Kidney (tissue), 14 donors: ENCODE measurements around the gene PRUNE2. TPM values are rescaled to one million over a fixed set of nuclear protein-coding genes. Genes with fewer than 3 reads are reported as not detected.

ENCODE experiments used
- DNase-seq, 5 donors: peaks; one replicate each; pipeline ENCODE4 v3.0.0-alpha.2; 2013 to 2020
- FAIRE-seq: peaks from 2 replicates; lab custom pipeline; 2012; peaks lifted over from hg19 to GRCh38; lab: Jason Lieb, UNC
- H3K27ac ChIP-seq, 2 donors: one replicate each; pipeline ENCODE4 v1.7.0; 2013; ENCODE audit warnings: low read depth in 2 of 2, low read length in 2 of 2, inconsistent platforms in 1 of 2
- H3K27me3 ChIP-seq: one replicate; pipeline ENCODE4 v1.7.1; 2013; ENCODE audit warnings: low read length, inconsistent platforms; ENCODE audit not compliant: control insufficient read depth, insufficient read depth
- H3K36me3 ChIP-seq, 3 donors: one replicate each; pipeline versions ENCODE4 v1.7.0 to v1.7.1; 2013; ENCODE audit warnings: low read length in 3 of 3, control low read depth in 1 of 3, inconsistent platforms in 1 of 3; ENCODE audit not compliant: insufficient read depth in 3 of 3, control insufficient read depth in 2 of 3
- H3K4me1 ChIP-seq, 3 donors: one replicate each; pipeline versions ENCODE4 v1.7.0 to v1.7.1; 2013; ENCODE audit warnings: low read length in 3 of 3, inconsistent platforms in 1 of 3, low read depth in 1 of 3; ENCODE audit not compliant: control insufficient read depth in 2 of 3, insufficient read depth in 2 of 3
- H3K4me3 ChIP-seq, 3 donors: one replicate each; pipeline versions ENCODE4 v1.7.0 to v1.8.1; 2013; ENCODE audit warnings: low read length in 3 of 3, control low read depth in 1 of 3, inconsistent platforms in 1 of 3
- H3K9ac ChIP-seq, 3 donors: one replicate each; pipeline versions ENCODE4 v1.7.0 to v1.7.1; 2013; ENCODE audit warnings: low read length in 3 of 3, control low read depth in 1 of 3, inconsistent platforms in 1 of 3
- H3K9me3 ChIP-seq, 3 donors: one replicate each; pipeline versions ENCODE4 v1.7.0 to v1.7.1; 2013; ENCODE audit warnings: low read length in 3 of 3, control low read depth in 1 of 3, inconsistent platforms in 1 of 3; ENCODE audit not compliant: control insufficient read depth in 2 of 3, insufficient read depth in 1 of 3
- CTCF ChIP-seq: IDR thresholded peaks from 3 replicates; pipeline ENCODE4 v1.5.1; 2012; ENCODE audit warnings: mild to moderate bottlenecking, moderate library complexity, borderline replicate concordance; ENCODE audit not compliant: insufficient read depth; ENCODE audit errors: extremely low read depth
- intact Hi-C: fragments of 100-400 bp; cut with DNase I; formaldehyde crosslinking; loops from one replicate; pipeline ENCODE4 v1.11.1; 2022
- polyA plus RNA-seq: library from polyadenylated mRNA; stranded (reverse); fragments of 350-450 nt; fragmentation: Illumina TruSeq; extraction: RNeasy Lipid Tissue Mini Kit (QIAGEN cat#74804); gene quantifications from one replicate; pipeline ENCODE4 v1.2.3, GENCODE V29; 2014; ENCODE audit warnings: low read depth, low replicate concordance; ENCODE audit not compliant: insufficient read depth
- total RNA-seq: library from RNA; stranded (reverse); fragmentation: NEBNext Ultra II Directional; extraction: Animal tissue kit (Norgen Biotek cat#: 25700); gene quantifications from one replicate; pipeline ENCODE4 v1.2.1, GENCODE V29; 2021
- donor health status: control.
- donor health status: control.
- donor health status: control.
- donor health status: control.
- donor health status: control.
- donor health status: DM: yes; HTN: yes; CAD: no.
- donor health status: Normal renal cell carcinoma (clear cell type).

PRUNE2 gene
- total and polyA plus RNA-seq, 2 donors from 2014 or later: 12.6 to 65.1 TPM

- no peaks in the 10 kb centered on the region for H3K27me3 ChIP-seq
- H3K4me1 ChIP-seq: no peaks in the 10 kb centered on the region
- no peak for FAIRE-seq
- TF ChIP-seq CTCF: no peak
- no peak for DNase-seq
- no peaks in the 10 kb centered on the region for H3K36me3 ChIP-seq
- intact Hi-C loops: no loop called here
- no peak overlapping the region for H3K4me3 ChIP-seq
- peak overlapping the region; percentile 5 to 58 for H3K27ac ChIP-seq
- H3K9me3 ChIP-seq: no peaks in the 10 kb centered on the region
- no peak overlapping the region for H3K9ac ChIP-seq
These were observed 88.4 kb downstream of the PRUNE2 start for GRCh38 chr9:76817489-76817888.

GRCh38 chr9:76812591-76812990, 93.3 kb downstream of the PRUNE2 start:
- no peaks in the 10 kb centered on the region for H3K27me3 ChIP-seq
- no peak overlapping the region for H3K9ac ChIP-seq
- FAIRE-seq (no peak), DNase-seq (no peak)
- H3K36me3 ChIP-seq: no peaks in the 10 kb centered on the region
- H3K9me3 ChIP-seq: no peaks in the 10 kb centered on the region
- no peak overlapping the region for H3K27ac ChIP-seq
- H3K4me1 ChIP-seq: no peaks in the 10 kb centered on the region
- no peak for TF ChIP-seq CTCF
- intact Hi-C loops: no loop called here
- H3K4me3 ChIP-seq: no peak overlapping the region

GRCh38 chr9:76810377-76810957, 95.4 kb downstream of the PRUNE2 start:
- no peaks in the 10 kb centered on the region for H3K36me3 ChIP-seq
- peak; percentile 80 for TF ChIP-seq CTCF
- no peaks in the 10 kb centered on the region for H3K9me3 ChIP-seq
- no peak overlapping the region for H3K9ac ChIP-seq
- H3K4me3 ChIP-seq: no peak overlapping the region
- H3K4me1 ChIP-seq: no peaks in the 10 kb centered on the region
- peak in 4 of 5 donors; percentile 52 to 78 (median 58) for DNase-seq
- FAIRE-seq: peak; percentile 92
- intact Hi-C loops: no loop called here
- H3K27ac ChIP-seq: no peak overlapping the region
- H3K27me3 ChIP-seq: no peaks in the 10 kb centered on the region

- intact Hi-C loops: loop anchor here (10.0 kb wide), 1 partner anchor 186 kb away; no protein-coding TSS in a partner anchor
- no peaks in the 10 kb centered on the region for H3K9me3 ChIP-seq
- H3K27me3 ChIP-seq: no peaks in the 10 kb centered on the region
- no peak overlapping the region for H3K4me3 ChIP-seq
- DNase-seq: no peak
- no peak for TF ChIP-seq CTCF
- H3K9ac ChIP-seq: no peak overlapping the region
- H3K27ac ChIP-seq: no peak overlapping the region
- H3K4me1 ChIP-seq: no peaks in the 10 kb centered on the region
- no peak for FAIRE-seq
- no peaks in the 10 kb centered on the region for H3K36me3 ChIP-seq
These were observed 97.3 kb downstream of the PRUNE2 start for GRCh38 chr9:76808636-76809035.
